ENCODE measurements around the gene GPHN.

- TF ChIP-seq, protein P1, sequence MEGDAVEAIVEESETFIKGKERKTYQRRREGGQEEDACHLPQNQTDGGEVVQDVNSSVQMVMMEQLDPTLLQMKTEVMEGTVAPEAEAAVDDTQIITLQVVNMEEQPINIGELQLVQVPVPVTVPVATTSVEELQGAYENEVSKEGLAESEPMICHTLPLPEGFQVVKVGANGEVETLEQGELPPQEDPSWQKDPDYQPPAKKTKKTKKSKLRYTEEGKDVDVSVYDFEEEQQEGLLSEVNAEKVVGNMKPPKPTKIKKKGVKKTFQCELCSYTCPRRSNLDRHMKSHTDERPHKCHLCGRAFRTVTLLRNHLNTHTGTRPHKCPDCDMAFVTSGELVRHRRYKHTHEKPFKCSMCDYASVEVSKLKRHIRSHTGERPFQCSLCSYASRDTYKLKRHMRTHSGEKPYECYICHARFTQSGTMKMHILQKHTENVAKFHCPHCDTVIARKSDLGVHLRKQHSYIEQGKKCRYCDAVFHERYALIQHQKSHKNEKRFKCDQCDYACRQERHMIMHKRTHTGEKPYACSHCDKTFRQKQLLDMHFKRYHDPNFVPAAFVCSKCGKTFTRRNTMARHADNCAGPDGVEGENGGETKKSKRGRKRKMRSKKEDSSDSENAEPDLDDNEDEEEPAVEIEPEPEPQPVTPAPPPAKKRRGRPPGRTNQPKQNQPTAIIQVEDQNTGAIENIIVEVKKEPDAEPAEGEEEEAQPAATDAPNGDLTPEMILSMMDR (IDR thresholded peaks at IDR 0.05) = no peak
- TF ChIP-seq POLR2A (IDR thresholded peaks at IDR 0.05) = no peak
These were observed 128.3 kb downstream of the GPHN start for GRCh38 chr14:66636240-66636639.
